Activated CD8-positive, alpha-beta memory T cell treated with anti-CD3 and anti-CD28 coated beads, Interleukin-2, amount 50 U/mL, for 24 hours (primary cell): ENCODE data around the gene TRABD2B.

Experiments used
- DNase-seq: peaks from one replicate; pipeline ENCODE4 v3.0.0-alpha.2; 2020; ENCODE audit errors: extremely low read depth

Gene TRABD2B

GRCh38 chr1:47935856-47936255 lies 61.3 kb downstream of the TRABD2B start:
- DNase-seq: no peak

- DNase-seq: no peak
Observed at GRCh38 chr1:47935163-47935562, 62.0 kb downstream of the TRABD2B start.

- DNase-seq: no peak
Observed at GRCh38 chr1:47934243-47934805, 62.9 kb downstream of the TRABD2B start.

DNA sequence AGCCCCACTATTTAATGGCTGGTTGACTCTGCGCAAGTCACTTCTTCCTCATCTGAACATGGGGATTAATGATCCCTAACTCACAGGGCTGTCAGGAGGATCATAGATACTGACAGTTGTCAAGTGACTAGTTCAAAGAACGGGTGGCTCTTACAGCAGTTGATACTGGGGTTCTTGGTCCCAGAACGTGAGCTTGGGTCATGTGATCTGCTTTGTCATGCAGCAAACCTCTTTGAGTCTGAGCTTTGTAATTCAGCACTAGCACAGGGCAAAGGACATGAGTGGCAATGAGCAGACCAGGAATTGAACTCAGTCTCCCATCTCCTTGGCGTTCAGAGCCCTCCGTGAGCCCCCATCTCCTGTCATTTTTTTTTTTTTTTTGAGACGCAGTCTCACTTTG lies 64.4 kb downstream of the TRABD2B start:
- no peak for DNase-seq

DNA sequence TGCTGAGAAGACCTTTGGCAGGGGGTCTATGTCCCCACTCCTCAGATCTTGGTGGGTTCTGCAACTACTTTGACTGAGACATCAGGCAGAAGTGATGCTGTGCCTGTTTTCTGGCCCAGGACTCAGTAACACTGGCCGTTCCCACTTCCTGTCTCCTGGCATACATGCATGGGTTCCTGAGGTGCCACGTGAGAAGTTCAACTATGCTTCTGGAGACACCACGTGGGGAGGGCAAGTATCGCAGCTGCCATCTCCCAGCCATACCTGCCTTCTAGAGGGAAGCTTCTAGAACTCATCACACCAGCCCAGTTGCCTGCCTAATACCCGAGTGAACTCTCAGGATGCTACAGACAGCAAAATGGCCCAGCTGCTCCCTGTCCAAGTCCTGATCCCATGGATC lies 65.8 kb downstream of the TRABD2B start:
- no peak for DNase-seq

- no peak for DNase-seq
Observed at GRCh38 chr1:47930210-47930840, 66.9 kb downstream of the TRABD2B start.

DNA sequence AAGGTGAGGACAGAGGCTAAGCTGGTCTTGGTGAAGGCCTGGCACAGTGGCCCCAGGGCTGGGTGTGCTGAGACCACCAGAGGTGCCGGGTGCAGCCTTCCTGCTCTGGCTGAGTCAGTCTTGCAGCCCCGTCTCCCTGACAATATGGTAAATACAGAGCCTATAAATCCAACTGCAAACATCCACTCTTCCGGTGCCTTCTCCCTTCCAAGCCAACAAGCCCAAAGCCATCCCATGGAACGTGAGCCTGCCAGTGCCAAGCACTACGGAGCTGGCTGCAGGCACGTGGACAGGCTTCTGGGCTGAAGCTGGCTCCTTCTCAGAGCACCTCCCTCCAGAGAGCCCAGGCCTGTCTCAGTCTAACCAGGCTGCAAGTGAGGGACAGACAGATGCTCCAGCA lies 70.0 kb downstream of the TRABD2B start:
- no peak for DNase-seq

GRCh38 chr1:47926461-47926999 lies 70.7 kb downstream of the TRABD2B start:
- DNase-seq: no peak

GRCh38 chr1:47924270-47925048 lies 72.7 kb downstream of the TRABD2B start:
- no peak for DNase-seq

DNA sequence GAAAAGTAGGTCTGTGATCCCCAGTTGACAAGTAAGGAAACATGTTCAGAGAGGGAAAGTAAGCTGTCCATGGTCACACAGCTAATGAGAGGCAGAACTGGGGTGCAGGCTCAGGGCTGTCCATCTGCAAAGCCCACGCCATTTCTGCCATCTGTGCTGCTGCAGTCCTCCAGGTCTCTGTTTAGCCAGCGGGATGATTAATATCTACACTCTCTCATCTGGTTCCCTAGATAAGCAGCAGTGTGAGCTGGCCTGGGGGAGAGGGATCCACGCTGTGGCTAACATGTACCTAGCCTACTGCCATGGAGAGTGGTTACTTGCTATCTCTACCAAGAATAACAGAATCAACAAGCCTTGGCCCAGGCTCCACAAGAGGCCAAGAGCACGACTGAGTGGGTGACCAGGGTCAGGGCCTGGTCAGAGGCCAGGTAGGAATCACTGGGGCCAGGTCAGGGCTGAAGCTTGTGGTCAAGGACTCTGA lies 75.2 kb downstream of the TRABD2B start:
- no peak for DNase-seq

DNA sequence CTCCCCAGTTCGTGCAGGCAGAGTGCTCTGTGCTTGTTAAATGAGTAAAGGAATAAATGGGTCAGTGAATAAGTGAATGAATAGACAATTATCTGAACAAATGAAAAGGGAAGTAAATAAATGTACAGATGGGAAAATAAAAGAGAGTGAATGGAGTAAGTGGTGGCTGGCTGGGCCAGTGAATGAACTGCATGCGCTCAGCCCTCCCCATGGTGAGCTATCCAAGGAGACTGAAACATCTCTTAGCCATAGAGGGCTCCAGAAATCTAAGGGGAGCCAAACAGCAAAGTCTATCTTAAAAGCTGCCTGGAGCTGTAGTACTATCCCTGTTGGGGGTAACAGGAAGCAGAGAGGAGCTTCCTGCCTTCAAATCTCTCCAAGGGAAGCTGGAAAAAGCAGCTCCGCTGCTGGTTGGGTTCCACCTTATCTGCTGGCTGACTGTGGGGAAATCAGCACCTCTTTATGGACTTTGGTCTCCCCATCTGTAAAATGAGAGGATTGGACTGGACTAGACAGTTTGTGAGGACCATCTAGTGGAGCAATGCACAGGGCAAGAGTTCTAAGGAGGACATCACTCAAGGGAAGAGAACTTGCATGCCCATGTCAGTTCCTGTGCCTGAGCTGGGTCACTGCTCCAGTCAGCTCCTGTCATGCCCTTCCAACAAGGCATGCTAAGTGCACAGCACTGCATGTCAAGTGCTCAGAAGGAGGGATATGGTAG lies 77.9 kb downstream of the TRABD2B start:
- no peak for DNase-seq

DNA sequence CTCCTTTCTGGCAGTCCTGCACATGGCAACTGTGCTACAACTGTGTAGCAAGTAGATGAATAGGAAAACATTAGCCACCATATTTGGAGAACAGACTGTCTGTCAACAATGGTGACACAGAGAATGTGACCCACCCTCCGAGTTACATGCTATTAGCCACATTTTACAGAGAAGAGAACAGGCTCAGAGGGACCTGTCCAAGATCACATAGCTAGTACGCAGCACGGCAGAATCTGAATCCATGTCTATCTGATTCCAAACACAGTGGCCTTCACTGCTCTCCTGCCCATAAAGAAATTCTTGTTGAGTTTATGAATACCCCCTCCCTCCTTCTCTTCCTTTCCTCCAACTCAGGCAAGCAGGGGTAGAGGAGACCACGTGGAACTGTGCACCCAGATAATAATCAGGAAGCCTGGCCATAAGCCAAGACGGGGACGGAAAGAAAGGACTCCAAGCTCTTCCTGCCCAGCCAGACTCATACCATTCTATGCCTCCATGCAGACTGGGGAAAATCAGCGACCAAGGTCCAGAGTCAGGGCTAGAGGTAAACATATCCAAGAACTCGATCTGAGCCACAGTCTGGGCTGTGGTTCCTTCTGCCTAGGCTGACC lies 78.8 kb downstream of the TRABD2B start:
- DNase-seq: no peak

DNA sequence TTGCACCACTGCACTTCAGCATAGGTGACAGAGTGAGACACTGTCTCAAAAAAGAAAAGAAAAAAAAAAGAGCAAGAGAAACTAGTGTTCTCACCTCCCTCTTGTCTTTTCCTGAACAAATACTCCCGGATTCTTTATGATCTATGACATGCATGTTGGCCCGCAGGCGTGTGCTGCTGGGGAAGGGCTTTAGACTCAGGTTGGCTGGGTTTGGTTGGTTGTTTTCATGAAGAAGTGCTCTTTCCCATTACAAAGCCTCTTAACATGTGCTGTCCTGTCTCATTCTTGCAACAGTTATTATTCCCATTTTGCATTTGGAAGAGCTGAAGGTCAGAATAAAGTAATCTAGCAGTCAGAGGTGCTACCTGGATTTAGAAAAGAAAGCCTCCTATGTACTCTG lies 79.5 kb downstream of the TRABD2B start:
- DNase-seq: no peak

DNA sequence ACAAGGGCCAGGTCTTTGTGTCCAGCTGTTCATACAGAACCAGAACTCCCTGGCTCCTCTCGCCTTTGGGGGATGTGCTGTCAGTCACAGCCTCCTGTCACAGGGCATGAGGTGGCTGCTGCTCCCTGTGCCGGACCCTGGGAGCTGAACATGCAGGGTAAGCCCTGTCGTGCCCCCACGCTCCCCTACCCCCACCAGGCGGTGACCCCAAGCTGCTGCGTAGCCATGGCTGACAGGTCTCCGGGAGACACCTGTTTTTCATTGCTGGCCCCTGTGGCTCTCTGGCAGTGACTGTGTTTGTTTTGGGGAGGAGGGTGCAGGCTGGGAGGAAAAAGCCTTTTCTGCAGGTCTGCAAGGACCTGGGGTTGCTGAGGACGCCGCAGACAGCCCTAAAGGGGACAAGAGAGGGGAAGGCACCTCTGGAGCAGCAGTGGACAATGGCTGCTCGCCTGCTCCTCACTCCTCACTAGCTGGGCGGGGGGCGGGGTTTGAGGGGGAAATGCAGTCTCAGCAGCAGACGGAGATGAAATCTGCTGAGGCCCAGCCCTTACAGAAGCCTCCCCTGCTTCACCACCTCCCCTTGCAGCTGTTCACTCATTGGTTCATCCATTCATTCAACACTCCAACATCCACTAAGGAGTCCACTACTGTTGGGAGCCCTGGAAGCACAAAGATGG lies 81.4 kb downstream of the TRABD2B start:
- DNase-seq: no peak

DNA sequence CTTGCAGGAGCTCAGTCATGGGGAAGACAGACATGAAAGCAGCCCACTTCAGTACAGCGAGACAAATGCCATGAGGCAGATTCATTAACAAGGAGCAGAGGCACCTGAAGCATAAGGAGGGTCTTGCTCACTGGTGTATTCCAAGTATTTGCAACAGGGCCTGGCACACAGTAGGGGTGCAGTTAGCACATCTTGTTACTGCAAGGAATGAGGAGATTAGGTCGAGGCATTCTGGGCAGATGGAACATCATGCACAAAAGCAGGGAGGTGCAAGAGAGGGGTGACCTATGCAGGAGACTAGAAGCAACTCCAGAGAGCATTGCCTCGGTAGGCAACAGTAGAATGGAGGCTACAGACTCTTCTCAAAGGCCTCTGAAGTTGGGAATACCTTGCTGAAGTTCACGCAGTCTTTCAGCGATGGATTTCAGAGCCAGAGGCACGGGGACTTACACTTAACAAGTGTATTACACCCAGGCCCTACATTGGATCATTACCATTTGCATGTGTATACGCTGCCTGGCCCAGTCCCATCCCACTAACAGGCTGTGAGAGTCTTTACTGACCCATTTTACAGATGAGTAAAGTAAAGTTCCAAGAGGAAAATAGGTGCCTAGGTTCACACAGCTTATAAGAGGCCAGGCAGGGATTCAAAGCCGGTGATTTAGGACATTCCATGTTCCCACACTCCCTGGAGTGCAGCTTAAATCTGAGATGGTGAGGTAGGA lies 82.1 kb downstream of the TRABD2B start:
- DNase-seq: no peak

DNA sequence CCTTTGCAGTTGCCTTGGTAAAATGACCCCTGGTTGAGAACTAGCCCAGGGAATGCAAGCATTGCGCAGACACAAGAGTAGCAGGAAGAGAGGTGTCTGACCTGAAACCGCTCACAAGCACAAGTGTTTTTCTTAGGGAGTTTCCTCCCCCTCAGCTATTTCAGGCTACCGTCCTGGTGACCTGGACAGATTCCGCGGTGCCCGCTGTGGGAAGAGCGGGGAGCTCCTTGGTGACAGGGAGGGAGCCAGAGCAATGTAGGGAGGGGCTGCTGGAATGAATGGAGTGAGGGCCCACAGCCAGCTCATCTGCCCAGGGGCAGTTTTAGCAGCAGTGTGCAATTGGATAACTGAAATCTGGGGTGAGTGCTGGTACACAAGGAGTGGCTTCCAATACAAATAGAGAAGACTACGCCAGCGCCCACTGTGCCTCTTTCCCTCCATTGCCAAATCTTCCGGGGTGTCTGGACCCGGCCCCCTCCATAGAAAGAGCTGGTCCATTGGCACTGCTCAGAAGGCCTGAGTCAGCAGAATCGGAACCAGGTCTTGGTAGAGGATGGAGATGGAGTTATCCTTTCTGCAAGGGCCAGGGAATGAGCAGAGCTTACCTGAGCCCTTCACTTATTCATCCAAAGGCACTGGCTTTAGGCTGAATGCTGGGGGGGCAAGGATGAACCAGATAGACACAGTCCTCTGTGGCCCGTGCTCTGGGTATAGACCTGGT lies 82.8 kb downstream of the TRABD2B start:
- no peak for DNase-seq

GRCh38 chr1:47913225-47913823 lies 83.9 kb downstream of the TRABD2B start:
- no peak for DNase-seq

- no peak for DNase-seq
Observed at GRCh38 chr1:47912756-47913155, 84.4 kb downstream of the TRABD2B start.

- no peak for DNase-seq
Observed at GRCh38 chr1:47911892-47912291, 85.3 kb downstream of the TRABD2B start.
